SJSA1 (cell line): ENCODE data around the gene UBE2S. TPM values are rescaled to one million over a fixed set of nuclear protein-coding genes. Genes with fewer than 3 reads are reported as not detected.

Experiments used
- DNase-seq, 2 experiments: peaks; one replicate each; pipeline ENCODE4 v3.0.0-alpha.2; 2015 to 2020; ENCODE audit warnings: low spot score in 2 of 2, low read depth in 1 of 2
- H3K27ac ChIP-seq: fragments of 250-450 bp; sonication (Bioruptor Pico); 2 replicates; pipeline ENCODE4 v1.5.1; 2020; ENCODE audit warnings: mild to moderate bottlenecking, moderate library complexity
- H3K27me3 ChIP-seq: fragments of 250-450 bp; sonication (Bioruptor Pico); replicated peaks from 2 replicates; pipeline ENCODE4 v1.5.1; 2020; ENCODE audit warnings: mild to moderate bottlenecking, moderate library complexity
- H3K36me3 ChIP-seq: fragments of 250-450 bp; sonication (Bioruptor Pico); 2 replicates; pipeline ENCODE4 v1.5.1; 2020; ENCODE audit warnings: mild to moderate bottlenecking
- H3K4me1 ChIP-seq: fragments of 250-450 bp; sonication (Bioruptor Pico); replicated peaks from 2 replicates; pipeline ENCODE4 v1.6.1; 2021; ENCODE audit warnings: mild to moderate bottlenecking
- H3K4me3 ChIP-seq: fragments of 250-450 bp; sonication (Bioruptor Pico); 2 replicates; pipeline ENCODE4 v1.5.1; 2020; ENCODE audit warnings: mild to moderate bottlenecking
- H3K9me3 ChIP-seq: fragments of 250-450 bp; sonication (Bioruptor Pico); replicated peaks from 2 replicates; pipeline ENCODE4 v1.5.1; 2020; ENCODE audit warnings: mild to moderate bottlenecking
- total RNA-seq: library from RNA; depleted of rRNA; stranded (reverse); fragments of >200 nt; shearing (Covaris generic); gene quantifications from 2 replicates; pipeline ENCODE4 v1.2.3, GENCODE V29; 2014

UBE2S gene
- total RNA-seq, 1 experiment from 2014 or later, result 509 TPM

DNA sequence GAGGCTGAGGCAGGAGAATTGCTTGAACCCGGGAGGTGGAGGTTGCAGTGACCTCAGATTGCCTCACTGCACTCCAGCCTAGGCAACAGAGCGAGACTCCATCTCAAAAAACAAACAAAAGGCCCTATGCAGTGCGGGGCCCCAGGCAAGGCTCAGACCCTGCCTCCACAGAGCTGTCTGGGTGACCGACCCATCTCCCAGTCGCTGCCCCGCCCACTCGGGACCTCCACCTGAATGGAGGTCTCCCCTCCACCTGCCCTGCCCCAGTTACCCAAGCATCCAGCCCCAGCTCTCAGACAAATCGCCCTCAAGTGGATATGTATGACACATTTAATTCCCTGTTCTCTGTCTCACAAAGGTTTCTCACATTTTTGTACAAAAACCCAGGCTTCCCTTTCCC, 42.3 kb downstream of the UBE2S start:
- no peak overlapping the region for H3K4me3 ChIP-seq
- H3K4me1 ChIP-seq, result peaks cover 33% of the 10 kb centered on the region
- peaks cover 52% of the 10 kb centered on the region for H3K36me3 ChIP-seq
- H3K27ac ChIP-seq, result no peak overlapping the region
- no peak for DNase-seq
- no peaks in the 10 kb centered on the region for H3K9me3 ChIP-seq
- no peaks in the 10 kb centered on the region for H3K27me3 ChIP-seq

DNA sequence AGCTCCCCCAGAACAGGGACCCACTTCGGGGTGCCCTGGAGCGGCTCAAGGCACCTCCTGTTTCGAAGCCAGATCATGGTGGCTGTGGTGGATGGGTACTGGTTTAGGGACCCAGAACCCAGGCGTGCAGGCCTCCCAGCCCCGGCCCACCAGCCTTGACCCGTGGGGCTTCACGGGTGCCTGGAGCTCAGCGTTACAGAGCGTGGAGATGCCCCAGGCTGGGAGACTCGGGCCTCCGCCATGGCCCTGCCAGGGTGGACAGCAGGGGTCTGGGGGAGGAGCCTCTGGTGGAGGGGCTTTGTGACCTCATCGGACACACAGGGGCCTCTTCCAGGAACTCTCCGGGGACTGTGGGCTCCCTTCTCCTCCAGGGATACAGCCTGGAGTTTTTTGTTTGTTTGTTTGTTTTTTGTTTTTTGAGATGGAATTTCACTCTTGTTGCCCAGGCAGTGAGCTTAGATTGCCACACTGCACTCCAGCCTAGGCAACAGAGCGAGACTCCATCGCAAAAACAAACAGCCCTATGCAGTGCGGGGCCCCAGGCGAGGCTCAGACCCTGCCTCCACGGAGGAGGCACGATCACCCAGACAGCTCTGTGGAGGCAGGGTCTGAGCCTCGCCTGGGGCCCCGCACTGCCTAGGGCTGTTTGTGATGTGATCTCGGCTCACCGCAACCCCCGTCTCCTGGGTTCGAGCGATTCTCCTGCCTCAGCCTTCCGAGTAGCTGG, 44.4 kb downstream of the UBE2S start, which contains the start of gene GARIN5B:
GARIN5B (minus strand) TSS at position 271 of the 727 bp plus-strand sequence; CDS start at position 77, 194 bp downstream.
- Histone ChIP-seq H3K4me3 (no peak within 1 kb of the TSS), H3K4me1 (peaks cover 17% of the 10 kb centered on the region), H3K36me3 (peaks cover 35% of the 10 kb centered on the region), H3K27ac (no peak within 1 kb of the TSS), H3K9me3 (no peaks in the 10 kb centered on the region), H3K27me3 (0 out of 2 replicates have a peak, but pooled peaks cover 1% of the 10 kb centered on the region)
- DNase-seq, result no peak

DNA sequence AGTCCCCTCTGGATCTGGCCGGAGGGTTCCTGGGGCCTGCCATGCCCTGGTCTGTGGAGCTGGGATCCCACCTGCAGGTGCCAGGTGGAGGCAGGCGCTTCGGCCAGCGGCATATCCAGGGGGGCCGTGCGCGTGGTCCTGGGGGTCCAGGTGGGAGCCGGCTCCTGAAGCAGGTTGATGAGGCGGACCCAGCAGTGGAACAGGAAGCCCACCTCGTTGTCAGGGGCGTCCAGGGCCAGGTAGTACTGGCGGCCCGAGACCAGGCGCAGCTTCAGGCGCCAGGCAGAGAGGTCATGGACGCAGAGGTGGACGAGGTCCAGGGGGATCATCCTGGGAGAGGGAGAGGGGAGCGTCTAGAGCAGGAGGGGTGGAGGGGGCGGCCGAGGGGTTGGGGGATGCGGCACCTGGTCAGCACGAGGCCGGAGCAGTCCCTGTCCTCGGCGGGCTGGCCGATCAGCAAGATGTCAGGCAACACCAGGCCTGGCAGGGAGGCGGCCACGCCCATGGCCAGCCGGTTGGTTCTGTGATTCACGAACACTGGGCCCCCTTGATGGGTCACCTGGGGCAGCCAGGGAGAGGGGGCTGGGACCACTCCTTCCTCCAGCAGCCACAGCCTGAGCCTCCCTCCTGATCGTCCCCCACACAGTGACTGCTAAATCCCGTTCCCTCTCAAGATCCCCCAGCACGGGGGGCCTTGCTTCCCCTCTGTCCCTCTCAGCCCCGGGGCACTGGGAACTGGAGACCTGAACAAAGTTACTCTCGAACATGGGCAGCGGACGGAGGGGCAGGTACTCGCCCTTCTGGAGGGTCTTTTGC, 45.2 kb downstream of the UBE2S start:
- H3K36me3 ChIP-seq, result peaks cover 27% of the 10 kb centered on the region
- H3K4me3 ChIP-seq, result no peak overlapping the region
- H3K27me3 ChIP-seq, result peaks cover 6% of the 10 kb centered on the region
- peaks cover 17% of the 10 kb centered on the region; the same call in 1 of the 2 replicates for H3K4me1 ChIP-seq
- H3K27ac ChIP-seq, result no peak overlapping the region
- no peaks in the 10 kb centered on the region for H3K9me3 ChIP-seq
- DNase-seq, result no peak

DNA sequence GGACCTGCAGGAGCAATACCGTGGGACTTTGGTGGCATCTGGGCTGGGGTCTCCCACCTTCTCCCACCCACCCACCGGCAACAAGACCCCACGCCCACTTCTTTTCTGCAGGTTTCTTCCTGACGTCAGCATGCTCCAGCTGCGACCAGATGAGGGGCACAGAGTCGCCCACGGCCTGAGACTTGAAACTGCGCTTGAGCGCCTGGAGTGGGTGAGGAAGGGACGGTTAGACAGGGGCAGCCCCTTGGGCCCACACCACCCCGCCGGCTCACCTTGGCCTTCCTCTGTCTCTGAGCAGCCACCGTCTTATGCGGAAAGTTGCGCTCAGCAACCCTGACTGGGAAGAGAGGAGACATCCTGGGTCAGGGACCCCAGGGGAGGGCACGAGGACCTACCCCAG, 46.7 kb downstream of the UBE2S start:
- H3K27me3 ChIP-seq, result peaks cover 18% of the 10 kb centered on the region
- no peak for DNase-seq
- H3K36me3 ChIP-seq, result peaks cover 14% of the 10 kb centered on the region
- H3K4me1 ChIP-seq, result peaks cover 14% of the 10 kb centered on the region; the same call in 1 of the 2 replicates
- no peak overlapping the region for H3K4me3 ChIP-seq
- H3K9me3 ChIP-seq, result no peaks in the 10 kb centered on the region
- no peak overlapping the region for H3K27ac ChIP-seq

DNA sequence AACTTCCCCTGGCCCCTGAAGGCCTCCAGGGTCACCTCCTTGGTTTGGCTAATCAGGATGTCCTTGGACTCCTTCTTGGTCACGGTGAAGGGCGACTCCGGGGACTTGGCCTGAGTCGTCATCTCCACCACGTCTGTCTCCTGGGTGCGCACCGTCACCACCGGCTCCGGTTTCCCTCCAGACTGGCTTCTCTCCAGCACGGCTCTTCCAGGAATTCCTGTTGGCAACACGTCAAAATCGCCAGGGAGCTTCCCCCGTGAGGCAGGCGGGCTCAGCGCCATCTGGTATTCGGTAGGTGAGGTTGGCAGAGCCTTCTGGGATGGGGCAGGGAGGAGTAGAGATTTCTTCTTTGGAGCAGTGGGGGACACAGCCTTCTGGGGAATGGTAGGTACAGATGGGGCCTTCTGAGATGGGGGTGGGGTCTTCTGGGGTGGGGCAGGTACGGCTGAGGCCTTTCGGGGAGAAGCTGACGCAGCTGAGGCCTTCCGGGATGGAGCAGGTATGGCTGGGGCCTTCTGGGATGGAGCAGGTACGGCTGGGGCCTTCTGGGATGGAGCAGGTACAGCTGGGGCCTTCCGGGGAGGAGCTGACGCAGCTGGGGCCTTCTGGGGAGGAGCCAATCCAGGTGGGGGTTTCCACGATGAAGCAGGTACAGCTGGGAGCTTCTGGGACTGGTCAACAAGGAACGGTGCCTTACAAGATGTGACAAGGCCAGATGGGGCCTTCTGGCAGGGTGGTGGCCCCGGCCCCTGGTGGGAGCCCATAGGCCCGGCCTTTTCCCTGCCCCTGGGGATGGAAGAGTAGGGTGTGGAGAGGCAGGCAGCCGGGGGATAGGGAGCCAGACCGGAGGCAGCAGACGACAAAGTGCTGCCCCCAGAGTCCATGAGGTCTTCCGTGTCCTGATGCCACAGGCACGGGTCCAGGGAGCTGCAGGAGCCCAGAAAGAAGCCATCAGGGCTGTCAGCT, 48.4 kb downstream of the UBE2S start:
- no peak for DNase-seq
- Histone ChIP-seq H3K27ac (no peak overlapping the region), H3K4me1 (peaks cover 5% of the 10 kb centered on the region; the same call in 1 of the 2 replicates), H3K27me3 (peaks cover 30% of the 10 kb centered on the region), H3K9me3 (0 out of 2 replicates have a peak, but pooled peaks cover 3% of the 10 kb centered on the region), H3K4me3 (no peak overlapping the region), H3K36me3 (no peaks in the 10 kb centered on the region)

DNA sequence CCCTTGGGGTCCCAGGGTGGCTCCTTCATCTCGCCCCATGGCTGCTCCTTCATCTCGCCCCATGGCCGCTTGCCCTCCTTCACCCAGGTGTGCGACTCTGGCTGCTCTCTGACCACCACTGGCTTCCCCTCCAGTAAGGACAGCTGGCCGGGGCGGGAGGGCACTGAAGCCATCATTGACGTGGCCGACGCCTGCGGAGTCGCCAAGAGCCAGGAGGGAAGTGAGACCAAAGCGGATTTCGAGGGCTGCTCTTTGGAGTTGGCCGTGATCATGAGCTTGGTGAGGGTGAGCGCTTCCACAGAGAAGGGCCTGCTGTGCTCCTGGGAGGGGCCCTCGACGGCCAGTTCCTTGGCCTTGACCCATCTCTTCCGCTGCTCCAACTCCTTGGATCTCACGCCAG, 49.1 kb downstream of the UBE2S start:
- no peak overlapping the region for H3K27ac ChIP-seq
- H3K4me3 ChIP-seq, result no peak overlapping the region
- 0 out of 2 replicates have a peak, but pooled peaks cover 3% of the 10 kb centered on the region for H3K9me3 ChIP-seq
- peaks cover 35% of the 10 kb centered on the region for H3K27me3 ChIP-seq
- DNase-seq, result no peak
- peaks cover 10% of the 10 kb centered on the region for H3K4me1 ChIP-seq
- H3K36me3 ChIP-seq, result no peaks in the 10 kb centered on the region

DNA sequence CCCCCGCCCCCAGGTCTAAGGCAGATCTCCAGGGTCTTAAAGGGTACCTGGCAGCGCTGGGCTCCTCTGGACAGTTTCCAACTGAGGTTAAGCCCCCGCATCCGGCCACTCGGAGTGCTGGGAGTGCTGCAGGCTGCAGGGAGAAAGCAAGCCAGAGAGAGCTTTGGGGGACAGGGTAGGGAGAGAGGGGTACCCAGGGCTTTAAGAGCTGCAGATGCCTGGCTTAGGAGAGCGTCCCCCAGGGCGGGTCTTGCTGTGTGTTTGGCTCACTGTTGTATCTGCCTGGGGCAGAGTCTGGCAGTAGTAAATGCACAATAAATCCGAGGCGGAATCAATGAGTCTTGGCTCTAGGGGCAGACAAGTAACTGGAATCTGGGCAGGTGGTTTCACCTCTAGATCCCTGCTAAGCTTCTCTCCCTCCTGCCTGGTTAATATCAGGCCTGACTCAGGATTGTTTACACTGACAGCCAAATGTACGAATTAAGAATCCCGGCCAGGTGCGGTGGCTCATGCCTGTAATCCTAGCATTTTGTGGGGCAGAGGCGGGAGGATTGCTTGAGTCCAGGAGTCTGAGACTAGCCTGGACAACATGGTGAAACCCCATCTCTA, 52.3 kb downstream of the UBE2S start:
- DNase-seq, result no peak
- Histone ChIP-seq H3K27me3 (peaks cover 49% of the 10 kb centered on the region), H3K9me3 (peaks cover 3% of the 10 kb centered on the region; the same call in 1 of the 2 replicates), H3K4me3 (no peak overlapping the region), H3K4me1 (peaks cover 31% of the 10 kb centered on the region), H3K27ac (no peak overlapping the region), H3K36me3 (no peaks in the 10 kb centered on the region)

DNA sequence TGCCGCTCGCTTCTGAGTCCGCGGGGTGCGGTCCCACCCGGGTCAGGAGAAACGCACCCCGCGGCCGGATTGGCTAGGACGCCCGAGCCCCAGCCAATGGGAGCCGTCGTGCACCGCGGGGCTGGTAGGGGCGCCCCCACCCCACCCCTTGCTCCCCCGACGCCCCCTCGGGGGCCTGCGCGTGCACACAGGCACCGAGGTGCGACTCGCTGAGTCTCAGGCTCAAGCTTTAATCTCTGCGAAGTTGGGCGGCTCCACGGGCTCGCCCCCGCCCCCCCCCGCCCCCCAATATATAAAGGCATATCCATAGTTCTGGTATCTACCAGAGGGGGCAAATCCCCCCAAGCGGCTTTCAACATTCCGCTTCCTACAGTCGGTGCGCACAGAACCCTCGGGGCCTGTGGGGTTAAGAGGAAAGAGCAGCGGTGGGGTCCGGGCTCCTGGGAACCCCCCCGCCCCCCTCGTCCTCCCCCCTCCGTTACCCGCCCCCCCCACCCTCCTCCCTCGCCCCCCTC, 52.8 kb downstream of the UBE2S start, which contains the start of gene COX6B2:
COX6B2 (minus strand) TSS at position 22 of the 515 bp plus-strand sequence. CDS start 198 bp downstream, outside the sequence.
- no peak within 1 kb of the TSS for H3K27ac ChIP-seq
- H3K36me3 ChIP-seq, result no peaks in the 10 kb centered on the region
- H3K27me3 ChIP-seq, result peaks cover 49% of the 10 kb centered on the region
- H3K9me3 ChIP-seq, result peaks cover 3% of the 10 kb centered on the region; the same call in 1 of the 2 replicates
- no peak for DNase-seq
- H3K4me1 ChIP-seq, result peaks cover 33% of the 10 kb centered on the region
- H3K4me3 ChIP-seq, result peak within 1 kb of the TSS; percentile 23

DNA sequence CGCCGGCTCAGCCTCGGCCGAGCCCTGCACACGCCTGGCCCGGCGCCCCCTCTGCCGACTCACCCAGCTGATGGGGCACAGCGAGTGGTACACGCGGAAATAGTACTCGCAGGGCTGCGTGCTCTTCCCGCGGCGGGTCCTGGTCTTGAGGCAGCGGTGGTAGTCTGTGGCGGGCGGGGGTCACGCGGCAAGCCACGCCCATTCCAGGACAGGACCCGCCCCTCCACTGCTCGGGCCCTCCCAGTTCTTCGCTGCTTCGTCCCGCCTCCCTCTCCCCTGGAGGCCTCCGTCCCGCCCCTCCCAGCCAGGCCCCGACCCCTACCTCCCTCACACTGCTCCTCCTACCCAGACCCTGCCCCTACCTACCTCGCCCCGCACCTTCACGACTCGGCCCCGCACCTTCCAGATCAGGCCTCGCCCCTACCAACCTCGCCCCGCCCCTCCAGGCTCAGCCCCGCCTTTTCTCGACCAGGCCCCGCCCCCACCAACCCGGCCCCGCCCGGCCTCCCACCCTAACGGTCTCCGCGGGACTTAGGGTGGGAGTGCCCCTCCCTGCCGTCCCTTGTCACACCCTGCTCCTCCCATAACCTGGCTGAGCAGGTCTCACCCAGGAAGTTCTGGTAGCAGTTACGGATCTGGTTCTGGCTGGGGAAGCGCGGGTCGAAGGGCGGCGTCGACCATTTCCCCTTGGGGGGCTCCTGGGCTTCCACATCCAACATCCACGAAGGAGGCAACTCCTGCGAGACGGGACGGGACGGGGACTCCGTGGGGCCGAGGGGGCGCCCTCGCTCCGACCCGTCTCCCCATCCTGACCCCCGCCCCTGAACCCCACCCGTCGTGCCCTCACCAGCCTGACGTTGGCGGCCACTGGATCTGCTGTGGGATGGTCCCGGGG, 53.5 kb downstream of the UBE2S start:
- Histone ChIP-seq H3K4me3 (peak overlapping the region; percentile 23), H3K4me1 (peaks cover 33% of the 10 kb centered on the region), H3K36me3 (no peaks in the 10 kb centered on the region), H3K9me3 (peaks cover 3% of the 10 kb centered on the region; the same call in 1 of the 2 replicates), H3K27me3 (peaks cover 49% of the 10 kb centered on the region), H3K27ac (no peak overlapping the region)
- DNase-seq, result peak in 1 of 2 experiments; percentile 56

DNA sequence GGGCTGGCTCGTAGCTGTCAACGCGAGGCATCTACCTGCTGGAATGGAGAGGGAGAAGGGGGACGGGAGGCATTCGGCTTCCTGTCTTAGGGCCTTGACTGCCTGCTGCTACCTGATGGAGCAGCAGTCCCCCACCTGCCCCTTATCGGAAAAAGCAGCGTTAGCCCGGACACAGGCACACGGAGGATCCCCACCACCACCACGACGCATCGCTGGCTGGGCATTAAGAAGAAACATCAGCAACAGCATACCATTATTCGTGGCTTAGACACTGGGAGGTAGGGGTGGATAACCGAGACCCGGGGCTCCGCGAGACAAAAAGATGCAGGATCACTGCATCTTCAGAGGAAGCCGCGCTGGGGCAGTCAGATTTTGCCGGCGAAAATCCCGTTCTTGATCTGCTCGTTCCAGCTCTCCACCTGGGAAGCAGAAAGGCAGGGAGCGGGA, 54.2 kb downstream of the UBE2S start:
- Histone ChIP-seq H3K27ac (no peak overlapping the region), H3K9me3 (peaks cover 3% of the 10 kb centered on the region; the same call in 1 of the 2 replicates), H3K27me3 (peaks cover 49% of the 10 kb centered on the region), H3K4me1 (peaks cover 33% of the 10 kb centered on the region), H3K36me3 (no peaks in the 10 kb centered on the region), H3K4me3 (peak overlapping the region; percentile 23)
- no peak for DNase-seq

DNA sequence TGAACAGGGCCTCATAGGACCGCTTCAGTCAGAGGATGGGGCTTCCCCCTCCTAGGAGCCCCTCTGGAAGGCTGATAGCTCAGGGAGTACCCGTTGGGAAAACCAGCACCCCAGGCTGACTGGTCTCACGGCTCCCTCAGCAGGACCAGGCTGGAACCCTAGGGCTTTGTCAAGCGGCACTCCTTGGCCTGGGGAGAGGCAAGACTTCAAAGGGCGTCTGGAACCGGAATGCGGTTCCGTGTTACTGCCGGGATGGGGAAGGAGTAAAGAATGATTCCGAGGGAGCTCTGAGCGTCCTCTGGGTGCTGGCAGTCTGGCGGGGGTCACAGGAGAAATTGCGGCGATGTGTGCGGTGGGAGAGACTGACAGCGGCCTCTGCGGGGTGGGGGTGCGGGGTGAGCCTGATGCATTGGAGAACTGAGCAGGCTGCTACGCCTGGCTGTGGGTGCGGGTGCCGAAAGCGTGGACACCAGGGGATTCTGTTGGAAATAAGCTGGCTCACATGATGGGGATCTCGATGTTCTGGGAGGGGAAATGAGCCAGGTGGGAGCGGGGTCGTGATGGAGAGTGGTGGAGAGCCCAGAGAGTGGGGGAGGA, 54.9 kb downstream of the UBE2S start:
- Histone ChIP-seq H3K4me3 (no peak overlapping the region), H3K27me3 (peaks cover 46% of the 10 kb centered on the region), H3K4me1 (peaks cover 33% of the 10 kb centered on the region), H3K36me3 (no peaks in the 10 kb centered on the region), H3K27ac (no peak overlapping the region), H3K9me3 (peaks cover 3% of the 10 kb centered on the region; the same call in 1 of the 2 replicates)
- no peak for DNase-seq
